ENCODE results near the gene LRRC45. TPM values are rescaled to one million over a fixed set of nuclear protein-coding genes. Genes with fewer than 3 reads are reported as not detected.

The LRRC45 gene
- total and polyA plus RNA-seq, 9 donors, result 0.67 to 16.4 (median 7.1) TPM

- no peak for DNase-seq
- H3K4me1 ChIP-seq (ENCODE audit: insufficient read depth), result no peaks in the 10 kb centered on the region
- H3K36me3 ChIP-seq, result no peaks in the 10 kb centered on the region
- no peaks in the 10 kb centered on the region for H3K27me3 ChIP-seq
- intact Hi-C loops (cut with DNase I), result no loop called here
- 88 to 91% (median 91%) methylated on average over 26 of the region's 26 CpGs for WGBS, 3 donors
- no peak overlapping the region for H3K27ac ChIP-seq
- H3K9me3 ChIP-seq, result no peaks in the 10 kb centered on the region
- no peak overlapping the region for H3K4me3 ChIP-seq
- TF ChIP-seq POLR2A (IDR thresholded peaks at IDR 0.05), result no peak
- TF ChIP-seq, protein P1, sequence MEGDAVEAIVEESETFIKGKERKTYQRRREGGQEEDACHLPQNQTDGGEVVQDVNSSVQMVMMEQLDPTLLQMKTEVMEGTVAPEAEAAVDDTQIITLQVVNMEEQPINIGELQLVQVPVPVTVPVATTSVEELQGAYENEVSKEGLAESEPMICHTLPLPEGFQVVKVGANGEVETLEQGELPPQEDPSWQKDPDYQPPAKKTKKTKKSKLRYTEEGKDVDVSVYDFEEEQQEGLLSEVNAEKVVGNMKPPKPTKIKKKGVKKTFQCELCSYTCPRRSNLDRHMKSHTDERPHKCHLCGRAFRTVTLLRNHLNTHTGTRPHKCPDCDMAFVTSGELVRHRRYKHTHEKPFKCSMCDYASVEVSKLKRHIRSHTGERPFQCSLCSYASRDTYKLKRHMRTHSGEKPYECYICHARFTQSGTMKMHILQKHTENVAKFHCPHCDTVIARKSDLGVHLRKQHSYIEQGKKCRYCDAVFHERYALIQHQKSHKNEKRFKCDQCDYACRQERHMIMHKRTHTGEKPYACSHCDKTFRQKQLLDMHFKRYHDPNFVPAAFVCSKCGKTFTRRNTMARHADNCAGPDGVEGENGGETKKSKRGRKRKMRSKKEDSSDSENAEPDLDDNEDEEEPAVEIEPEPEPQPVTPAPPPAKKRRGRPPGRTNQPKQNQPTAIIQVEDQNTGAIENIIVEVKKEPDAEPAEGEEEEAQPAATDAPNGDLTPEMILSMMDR (IDR thresholded peaks at IDR 0.05), result no peak
- no peak for TF ChIP-seq EP300 (IDR thresholded peaks at IDR 0.05)
These were observed 35.8 kb upstream of the LRRC45 start for GRCh38 chr17:81987161-81987770.

DNA sequence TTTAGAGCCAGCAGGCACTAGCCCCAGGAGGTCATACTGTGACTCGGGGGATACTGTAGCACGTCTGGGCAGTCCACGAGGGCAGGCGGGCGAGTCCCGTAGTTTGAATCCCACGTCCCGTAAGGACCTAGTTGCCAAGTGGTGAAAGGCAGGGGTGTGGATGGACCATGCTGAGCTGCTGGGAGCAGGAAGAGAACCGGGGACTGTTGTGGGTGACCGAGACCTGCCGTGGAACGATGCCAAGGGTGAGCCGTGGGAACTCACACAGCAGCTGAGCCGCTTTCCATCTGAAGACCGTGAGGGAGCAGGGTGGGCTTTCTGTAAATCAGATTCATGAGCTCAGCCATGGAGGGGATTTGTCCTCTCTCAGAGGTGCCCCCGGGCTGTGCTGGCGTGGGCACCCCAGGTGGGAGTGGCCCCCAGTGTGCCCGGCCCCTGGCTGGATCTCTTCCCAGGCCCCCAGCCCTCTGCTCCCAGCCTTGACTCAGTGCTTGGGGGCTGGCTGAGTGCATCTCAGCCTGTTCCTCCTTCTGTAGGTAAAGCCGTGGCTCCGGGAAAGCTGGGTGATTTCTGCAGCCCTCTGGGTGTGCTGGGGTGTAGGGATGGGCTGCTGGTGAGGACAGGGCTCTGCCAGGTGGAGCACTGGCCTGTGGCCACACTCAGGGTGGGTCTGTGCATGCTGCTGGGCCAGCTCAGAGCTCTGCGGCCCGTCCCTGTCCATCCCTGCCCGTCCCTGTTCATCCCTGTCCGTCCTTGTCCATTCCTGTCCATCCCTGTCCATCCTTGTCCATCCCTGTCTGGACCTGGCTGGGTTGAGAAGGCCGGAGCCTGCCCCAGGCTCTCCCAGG lies 32.0 kb upstream of the LRRC45 start:
- H3K9me3 ChIP-seq, result no peaks in the 10 kb centered on the region
- H3K36me3 ChIP-seq, result no peaks in the 10 kb centered on the region
- no peak for DNase-seq
- no peaks in the 10 kb centered on the region for H3K27me3 ChIP-seq
- no peaks in the 10 kb centered on the region for H3K4me1 ChIP-seq (ENCODE audit: insufficient read depth)
- TF ChIP-seq EP300 (IDR thresholded peaks at IDR 0.05) (no peak), POLR2A (IDR thresholded peaks at IDR 0.05) (no peak)
- TF ChIP-seq, protein P1 (IDR thresholded peaks at IDR 0.05), result no peak
- H3K4me3 ChIP-seq, result no peak overlapping the region
- H3K27ac ChIP-seq, result no peak overlapping the region
- intact Hi-C loops (cut with DNase I), result loop anchor here in 1 of 4 donors (10.0 kb wide), 1 partner anchor 64 kb away; the partner anchor contains the start of genes GPS1 and RFNG
- WGBS, 3 donors, result 89 to 91% (median 91%) methylated on average over 25 of the region's 25 CpGs

GRCh38 chr17:81991684-81992305 lies 31.3 kb upstream of the LRRC45 start:
- TF ChIP-seq EP300 (IDR thresholded peaks at IDR 0.05) (no peak), POLR2A (IDR thresholded peaks at IDR 0.05) (no peak)
- TF ChIP-seq, protein P1 (IDR thresholded peaks at IDR 0.05), result no peak
- Histone ChIP-seq H3K4me3 (no peak overlapping the region), H3K36me3 (no peaks in the 10 kb centered on the region), H3K27ac (no peak overlapping the region), H3K9me3 (no peaks in the 10 kb centered on the region), H3K27me3 (no peaks in the 10 kb centered on the region), H3K4me1 (ENCODE audit: insufficient read depth) (no peaks in the 10 kb centered on the region)
- 69 to 73% (median 72%) methylated on average over 24 to 31 of the region's 31 CpGs for WGBS, 3 donors
- no peak for DNase-seq
- intact Hi-C loops (cut with DNase I), result loop anchor here in 1 of 4 donors (10.0 kb wide), 1 partner anchor 63 kb away; the partner anchor contains the start of genes GPS1 and RFNG

- TF ChIP-seq, protein P1 (IDR thresholded peaks at IDR 0.05), result no peak
- TF ChIP-seq POLR2A (IDR thresholded peaks at IDR 0.05), result no peak
- TF ChIP-seq EP300 (IDR thresholded peaks at IDR 0.05), result no peak
- DNase-seq, result no peak
- H3K4me3 ChIP-seq, result no peak overlapping the region
- H3K9me3 ChIP-seq, result no peaks in the 10 kb centered on the region
- H3K27ac ChIP-seq, result no peak overlapping the region
- H3K4me1 ChIP-seq (ENCODE audit: insufficient read depth), result no peaks in the 10 kb centered on the region
- H3K36me3 ChIP-seq, result no peaks in the 10 kb centered on the region
- no peaks in the 10 kb centered on the region for H3K27me3 ChIP-seq
- intact Hi-C loops (cut with DNase I), result loop anchor here in 1 of 4 donors (10.0 kb wide), 1 partner anchor 62 kb away; the partner anchor contains the start of genes GPS1 and RFNG
- 90 to 94% (median 92%) methylated on average over 30 to 31 of the region's 31 CpGs for WGBS, 3 donors
These were observed 30.6 kb upstream of the LRRC45 start for GRCh38 chr17:81992306-81993102.
